Calu3 (cell line): ENCODE measurements around the gene ARHGAP5. TPM values are rescaled to one million over a fixed set of nuclear protein-coding genes. Genes with fewer than 3 reads are reported as not detected.
A peak's percentile ranks its signal among the peaks of the same experiment; 100 is the strongest.

ENCODE experiments used
- BruUV-seq: library from RNA; stranded (reverse); fragments of 400-500 nt; replicated peaks from 2 replicates; lab custom pipeline; 2021; lab: Mats Ljungman, UMichigan
- CTCF ChIA-PET: fragments of 300-600 bp; sonication (Branson Sonifier 250); formaldehyde crosslinking; loops from one replicate; lab custom pipeline; 2022; ENCODE audit warnings: antibody characterized with exemption; lab: Charles Lee
- DNase-seq: peaks from one replicate; pipeline ENCODE4 v3.0.0; 2022
- H3K27ac Mint-ChIP-seq: one replicate; pipeline ENCODE4 v1.8.0; 2022; ENCODE audit warnings: mixed read lengths; ENCODE audit not compliant: unreplicated experiment
- H3K27me3 Mint-ChIP-seq: one replicate; pipeline ENCODE4 v1.8.0; 2022; ENCODE audit warnings: mixed read lengths; ENCODE audit not compliant: unreplicated experiment
- H3K36me3 Mint-ChIP-seq: one replicate; pipeline ENCODE4 v1.8.0; 2022; ENCODE audit warnings: mild to moderate bottlenecking, moderate library complexity, mixed read lengths; ENCODE audit not compliant: insufficient read depth, unreplicated experiment
- H3K4me1 Mint-ChIP-seq: one replicate; pipeline ENCODE4 v1.8.0; 2022; ENCODE audit warnings: mild to moderate bottlenecking, low read depth, mixed read lengths; ENCODE audit not compliant: unreplicated experiment
- H3K4me3 Mint-ChIP-seq: one replicate; pipeline ENCODE4 v1.8.0; 2022; ENCODE audit warnings: mild to moderate bottlenecking, low read depth, moderate library complexity, mixed read lengths; ENCODE audit not compliant: unreplicated experiment
- H3K9me3 Mint-ChIP-seq: one replicate; pipeline ENCODE4 v1.8.0; 2022; ENCODE audit warnings: low read depth, mixed read lengths; ENCODE audit not compliant: unreplicated experiment
- CTCF ChIP-seq: fragments of 200-600 bp; IDR thresholded peaks from one replicate; pipeline ENCODE4 v1.8.0; 2022; ENCODE audit warnings: antibody characterized with exemption; ENCODE audit not compliant: unreplicated experiment
- intact Hi-C: fragments of 100-400 bp; cut with micrococcal nuclease; formaldehyde crosslinking; loops from one replicate; pipeline ENCODE4 v1.10.0; 2022; ENCODE audit not compliant: unreplicated experiment
- total RNA-seq: library from RNA; stranded (reverse); gene quantifications from 2 replicates; pipeline ENCODE4 v1.2.3, GENCODE V29; 2022

ARHGAP5 gene
- total RNA-seq, 1 experiment from 2014 or later: 132 TPM

GRCh38 chr14:32083789-32084188 lies 6.7 kb downstream of the ARHGAP5 start:
- Mint-ChIP-seq H3K27ac (no peak overlapping the region), H3K4me3 (peak overlapping the region; percentile 58), H3K27me3 (no peaks in the 10 kb centered on the region), H3K9me3 (no peaks in the 10 kb centered on the region), H3K36me3 (peaks cover 8% of the 10 kb centered on the region), H3K4me1 (peaks cover 57% of the 10 kb centered on the region)
- CTCF ChIA-PET: interaction anchor here (0.6 kb wide), 1 partner anchor 47 kb away, joined by 4 read pairs; no protein-coding TSS in a partner anchor
- no peak for TF ChIP-seq CTCF
- DNase-seq: no peak
- intact Hi-C loops: loop anchor here (5.0 kb wide), 1 partner anchor 39 kb away; no protein-coding TSS in a partner anchor
- no TSS peak for BruUV-seq

- Mint-ChIP-seq H3K27ac (no peak overlapping the region), H3K27me3 (no peaks in the 10 kb centered on the region), H3K4me1 (peaks cover 56% of the 10 kb centered on the region), H3K4me3 (no peak overlapping the region), H3K9me3 (no peaks in the 10 kb centered on the region), H3K36me3 (peaks cover 2% of the 10 kb centered on the region)
- TF ChIP-seq CTCF: no peak
- no TSS peak for BruUV-seq
- intact Hi-C loops: no loop called here
- no peak for DNase-seq
- CTCF ChIA-PET: no interaction called here
Observed at GRCh38 chr14:32085182-32085844, 8.2 kb downstream of the ARHGAP5 start.

GRCh38 chr14:32085845-32086383 lies 8.8 kb downstream of the ARHGAP5 start:
- H3K4me3 Mint-ChIP-seq: no peak overlapping the region

More at GRCh38 chr14:32085845-32086383, 8.8 kb downstream of the ARHGAP5 start:
- intact Hi-C loops: no loop called here
- BruUV-seq: no TSS peak
- peak overlapping the region; percentile 4 for H3K27ac Mint-ChIP-seq
- no peaks in the 10 kb centered on the region for H3K9me3 Mint-ChIP-seq
- peaks cover 7% of the 10 kb centered on the region for H3K36me3 Mint-ChIP-seq
- CTCF ChIA-PET: no interaction called here
- H3K27me3 Mint-ChIP-seq: no peaks in the 10 kb centered on the region
- DNase-seq: no peak
- no peak for TF ChIP-seq CTCF
- peaks cover 50% of the 10 kb centered on the region for H3K4me1 Mint-ChIP-seq
